HEK293T (cell line): ENCODE results near the gene MPHOSPH9.

Experiments used
- CTCF ChIA-PET: fragments of 350-600 bp; formaldehyde crosslinking; extraction: SDS; loops from one replicate; lab custom pipeline; 2021; ENCODE audit warnings: antibody characterized with exemption, inconsistent platforms; lab: Yijun Ruan, JAX
- POLR2A ChIA-PET: fragments of 350-600 bp; formaldehyde crosslinking; extraction: SDS; loops from one replicate; lab custom pipeline; 2020; ENCODE audit warnings: antibody characterized with exemption, inconsistent platforms; lab: Yijun Ruan, JAX
- DNase-seq: peaks from one replicate; pipeline ENCODE4 v3.0.0; 2012; ENCODE audit warnings: mixed read lengths; ENCODE audit errors: extremely low spot score
- ARNT ChIP-seq: fragments of 450-650 bp; IDR thresholded peaks from 2 replicates; pipeline ENCODE4 v1.6.1; 2017; ENCODE audit warnings: mild to moderate bottlenecking
- BHLHE40 ChIP-seq: fragments of 450-650 bp; IDR thresholded peaks from 2 replicates; pipeline ENCODE4 v1.6.1; 2016; ENCODE audit warnings: mild to moderate bottlenecking, moderate library complexity, borderline replicate concordance
- CTBP1 ChIP-seq: fragments of 450-650 bp; IDR thresholded peaks from 2 replicates; pipeline ENCODE4 v1.6.1; 2016; ENCODE audit warnings: borderline replicate concordance
- ELF4 ChIP-seq: fragments of 450-650 bp; IDR thresholded peaks from 2 replicates; pipeline ENCODE4 v1.6.1; 2017; ENCODE audit warnings: antibody characterized with exemption
- FOXA1 ChIP-seq: fragments of 450-650 bp; IDR thresholded peaks from 2 replicates; pipeline ENCODE4 v1.6.1; 2016; ENCODE audit warnings: mild to moderate bottlenecking
- FOXK2 ChIP-seq: fragments of 450-650 bp; IDR thresholded peaks from 2 replicates; pipeline ENCODE4 v1.6.1; 2016; ENCODE audit warnings: mild to moderate bottlenecking
- FOXM1 ChIP-seq: fragments of 450-650 bp; IDR thresholded peaks from 2 replicates; pipeline ENCODE4 v1.6.1; 2017; ENCODE audit warnings: mild to moderate bottlenecking, borderline replicate concordance
- HDGF ChIP-seq: fragments of 450-650 bp; IDR thresholded peaks from 2 replicates; pipeline ENCODE4 v1.6.1; 2017; ENCODE audit warnings: antibody characterized with exemption, borderline replicate concordance
- L3MBTL2 ChIP-seq: fragments of 450-650 bp; conservative IDR thresholded peaks from 2 replicates; pipeline ENCODE4 v1.6.1; 2016; ENCODE audit warnings: mild to moderate bottlenecking
- LEF1 ChIP-seq: fragments of 450-650 bp; IDR thresholded peaks from 2 replicates; pipeline ENCODE4 v1.6.1; 2017; ENCODE audit warnings: mild to moderate bottlenecking, borderline replicate concordance
- NFRKB ChIP-seq: fragments of 450-650 bp; IDR thresholded peaks from 2 replicates; pipeline ENCODE4 v1.6.1; 2016; ENCODE audit warnings: mild to moderate bottlenecking, moderate library complexity
- SP1 ChIP-seq: fragments of 450-650 bp; IDR thresholded peaks from 2 replicates; pipeline ENCODE4 v1.6.1; 2017
- SUZ12 ChIP-seq: fragments of 450-650 bp; IDR thresholded peaks from 2 replicates; pipeline ENCODE4 v1.6.1; 2016; ENCODE audit warnings: mild to moderate bottlenecking
- TARDBP ChIP-seq: fragments of 450-650 bp; IDR thresholded peaks from 2 replicates; pipeline ENCODE4 v1.6.1; 2016
- ZNF384 ChIP-seq: fragments of 450-650 bp; IDR thresholded peaks from 2 replicates; pipeline ENCODE4 v1.6.1; 2016
- TF ChIP-seq, protein P1 (sequence below): fragments of 450-650 bp; IDR thresholded peaks from 2 replicates; pipeline ENCODE4 v1.6.1; 2016

MPHOSPH9 gene, protein sequence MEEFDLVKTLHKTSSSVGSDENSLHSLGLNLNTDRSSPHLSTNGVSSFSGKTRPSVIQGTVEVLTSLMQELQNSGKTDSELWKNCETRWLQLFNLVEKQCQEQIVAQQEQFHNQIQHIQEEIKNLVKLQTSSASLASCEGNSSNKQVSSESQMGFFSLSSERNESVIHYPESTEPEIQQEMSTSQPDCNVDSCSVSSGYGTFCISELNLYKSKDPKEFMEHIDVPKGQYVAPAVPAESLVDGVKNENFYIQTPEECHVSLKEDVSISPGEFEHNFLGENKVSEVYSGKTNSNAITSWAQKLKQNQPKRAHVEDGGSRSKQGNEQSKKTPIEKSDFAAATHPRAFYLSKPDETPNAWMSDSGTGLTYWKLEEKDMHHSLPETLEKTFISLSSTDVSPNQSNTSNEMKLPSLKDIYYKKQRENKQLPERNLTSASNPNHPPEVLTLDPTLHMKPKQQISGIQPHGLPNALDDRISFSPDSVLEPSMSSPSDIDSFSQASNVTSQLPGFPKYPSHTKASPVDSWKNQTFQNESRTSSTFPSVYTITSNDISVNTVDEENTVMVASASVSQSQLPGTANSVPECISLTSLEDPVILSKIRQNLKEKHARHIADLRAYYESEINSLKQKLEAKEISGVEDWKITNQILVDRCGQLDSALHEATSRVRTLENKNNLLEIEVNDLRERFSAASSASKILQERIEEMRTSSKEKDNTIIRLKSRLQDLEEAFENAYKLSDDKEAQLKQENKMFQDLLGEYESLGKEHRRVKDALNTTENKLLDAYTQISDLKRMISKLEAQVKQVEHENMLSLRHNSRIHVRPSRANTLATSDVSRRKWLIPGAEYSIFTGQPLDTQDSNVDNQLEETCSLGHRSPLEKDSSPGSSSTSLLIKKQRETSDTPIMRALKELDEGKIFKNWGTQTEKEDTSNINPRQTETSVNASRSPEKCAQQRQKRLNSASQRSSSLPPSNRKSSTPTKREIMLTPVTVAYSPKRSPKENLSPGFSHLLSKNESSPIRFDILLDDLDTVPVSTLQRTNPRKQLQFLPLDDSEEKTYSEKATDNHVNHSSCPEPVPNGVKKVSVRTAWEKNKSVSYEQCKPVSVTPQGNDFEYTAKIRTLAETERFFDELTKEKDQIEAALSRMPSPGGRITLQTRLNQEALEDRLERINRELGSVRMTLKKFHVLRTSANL

DNA sequence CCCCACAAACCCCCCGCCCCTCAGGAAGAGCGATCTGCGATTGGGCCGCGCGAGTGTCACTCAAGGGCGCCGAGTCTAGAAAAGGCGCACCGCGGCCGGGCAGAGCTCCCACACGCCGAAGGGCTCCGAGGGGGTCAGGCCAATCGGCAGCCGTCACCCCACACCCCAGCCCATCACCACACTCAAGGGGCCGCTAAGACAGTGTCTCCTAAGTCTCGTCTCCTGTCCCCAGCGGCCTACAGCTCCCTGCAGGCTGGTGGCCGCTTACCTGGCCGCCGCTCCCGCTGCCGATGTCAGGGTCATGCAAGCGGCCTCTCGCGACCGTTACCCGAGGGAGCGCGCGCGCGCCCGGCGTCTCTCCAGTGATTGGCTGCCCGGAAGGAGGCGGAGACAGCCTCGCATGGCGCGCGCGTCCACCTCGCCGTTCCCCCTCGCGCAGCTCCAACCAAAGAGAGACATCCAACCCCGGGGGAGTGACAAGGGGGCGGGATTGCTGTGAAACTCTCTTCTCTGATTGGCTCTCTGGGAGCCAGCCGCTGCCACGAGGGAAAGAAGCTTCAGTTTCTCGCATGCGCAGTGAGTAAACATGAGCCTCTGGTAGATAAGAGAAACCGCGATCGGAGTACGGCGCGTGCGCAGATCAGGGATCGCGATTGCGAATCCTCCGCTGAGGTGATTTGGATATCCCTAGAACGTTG lies at the start of gene MPHOSPH9, which contains the start of gene MTRFR:
Gene MPHOSPH9, minus strand, starts transcription at position 335 of the 698 bp plus-strand sequence. CDS start 2,777 bp downstream, outside the sequence.
Gene MTRFR, plus strand, starts transcription at position 630 of the 698 bp plus-strand sequence. CDS start 20,239 bp downstream, outside the sequence.
- no peak for TF ChIP-seq HDGF
- TF ChIP-seq FOXK2, result no peak; the same call in 1 of the 2 replicates
- TF ChIP-seq L3MBTL2, result peak; percentile 49
- TF ChIP-seq CTBP1, result 0 out of 2 replicates have a peak, but pooled peaks have one; percentile 29
- TF ChIP-seq FOXA1, result no peak
- no peak for TF ChIP-seq ARNT
- TF ChIP-seq ZNF384, result peak; percentile 76; the same call in 1 of the 2 replicates
- TF ChIP-seq SP1, result no peak
- no peak for TF ChIP-seq LEF1
- peak; percentile 95 for TF ChIP-seq ELF4
- TF ChIP-seq, protein P1, sequence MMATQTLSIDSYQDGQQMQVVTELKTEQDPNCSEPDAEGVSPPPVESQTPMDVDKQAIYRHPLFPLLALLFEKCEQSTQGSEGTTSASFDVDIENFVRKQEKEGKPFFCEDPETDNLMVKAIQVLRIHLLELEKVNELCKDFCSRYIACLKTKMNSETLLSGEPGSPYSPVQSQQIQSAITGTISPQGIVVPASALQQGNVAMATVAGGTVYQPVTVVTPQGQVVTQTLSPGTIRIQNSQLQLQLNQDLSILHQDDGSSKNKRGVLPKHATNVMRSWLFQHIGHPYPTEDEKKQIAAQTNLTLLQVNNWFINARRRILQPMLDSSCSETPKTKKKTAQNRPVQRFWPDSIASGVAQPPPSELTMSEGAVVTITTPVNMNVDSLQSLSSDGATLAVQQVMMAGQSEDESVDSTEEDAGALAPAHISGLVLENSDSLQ, result peak; percentile 99
- POLR2A ChIA-PET, result interaction anchor here (0.6 to 3.9 kb wide), 79 partner anchors 8 to 722 kb away, joined by 3 to 55 read pairs (median 4); partner anchors contain the start of genes ABCB9, ATP6V0A2, DDX55 and PITPNM2
- CTCF ChIA-PET, result interaction anchor here (0.6 to 2.1 kb wide), 5 partner anchors 9 to 379 kb away, joined by 3 to 9 read pairs (median 3); no protein-coding TSS in a partner anchor
- peak; percentile 97 for DNase-seq

DNA sequence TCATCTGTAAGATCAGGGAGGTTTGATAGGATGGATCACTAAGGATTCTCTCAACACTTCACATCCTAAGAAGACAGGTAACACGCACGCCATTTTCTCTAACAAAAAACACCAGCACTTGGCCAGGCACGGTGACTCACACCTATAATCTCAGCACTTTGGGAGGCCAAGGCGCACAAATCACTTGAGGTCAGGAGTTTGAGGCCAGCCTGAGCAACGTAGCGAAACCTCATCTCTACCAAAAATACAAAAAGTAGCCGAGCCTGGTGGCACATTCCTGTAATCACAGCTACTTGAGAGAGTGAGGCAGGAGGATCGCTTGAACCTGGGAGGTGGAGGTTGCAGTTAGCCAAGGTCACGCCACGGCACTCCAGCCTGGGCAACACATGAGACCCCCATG lies 49.2 kb upstream of the MPHOSPH9 start:
- CTCF ChIA-PET, result no interaction called here
- no peak for TF ChIP-seq CTBP1
- TF ChIP-seq NFRKB, result no peak
- TF ChIP-seq FOXK2, result no peak
- no peak for TF ChIP-seq HDGF
- TF ChIP-seq LEF1, result no peak
- TF ChIP-seq BHLHE40, result no peak
- no peak for TF ChIP-seq ZNF384
- no peak for TF ChIP-seq ELF4
- no peak for TF ChIP-seq L3MBTL2
- no peak for TF ChIP-seq SP1
- TF ChIP-seq, protein P1, result no peak
- POLR2A ChIA-PET, result interaction anchor here (1.6 kb wide), 1 partner anchor 49 kb away, joined by 5 read pairs; the partner anchor contains the start of genes MPHOSPH9 and MTRFR
- DNase-seq, result no peak

DNA sequence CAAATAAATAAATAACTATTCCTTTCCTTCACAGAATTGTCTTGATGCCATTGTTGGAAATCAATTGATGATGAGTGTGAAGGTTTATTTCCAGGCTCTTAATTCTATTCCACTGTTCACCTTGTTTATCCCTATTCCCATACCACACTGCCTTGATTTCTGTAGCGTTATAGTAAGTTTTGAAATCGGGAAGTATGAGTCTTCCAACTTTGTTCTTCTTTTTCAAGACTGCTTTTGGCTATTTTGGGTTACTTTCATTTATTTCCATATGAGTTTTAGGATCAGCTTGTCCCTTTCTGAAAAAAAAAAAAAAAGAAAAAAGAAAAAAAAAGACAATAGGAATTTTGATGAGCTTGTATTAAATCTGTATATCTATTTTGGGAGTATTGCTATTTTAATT lies 48.0 kb upstream of the MPHOSPH9 start:
- TF ChIP-seq ELF4 (no peak), BHLHE40 (no peak)
- TF ChIP-seq, protein P1, result no peak
- no peak for DNase-seq
- POLR2A ChIA-PET, result no interaction called here
- CTCF ChIA-PET, result no interaction called here

DNA sequence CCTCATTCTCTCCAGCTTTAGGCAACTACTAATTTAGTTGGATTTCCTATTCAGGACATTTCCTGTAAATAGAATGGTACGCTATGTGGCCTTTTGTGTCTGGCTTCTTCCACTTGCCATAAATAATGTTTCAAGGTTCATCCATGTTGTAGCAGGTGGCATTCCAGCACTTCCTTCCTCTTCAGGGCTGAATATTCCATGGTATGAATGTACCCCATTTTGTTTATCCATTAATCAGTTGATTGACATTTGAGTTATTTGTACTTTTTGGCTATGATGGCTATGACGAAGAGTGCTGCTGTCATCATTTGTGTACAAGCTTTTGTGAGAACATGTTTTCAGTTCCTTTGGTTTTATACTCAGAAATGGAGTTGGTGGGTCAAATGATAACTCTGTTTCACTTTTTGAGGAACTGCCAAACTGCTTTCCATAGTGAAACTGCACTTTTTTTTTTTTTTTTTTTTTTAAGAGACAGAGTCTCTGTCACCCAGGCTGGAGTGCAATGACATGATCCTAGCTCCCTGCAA lies 45.2 kb upstream of the MPHOSPH9 start:
- ChIA-PET CTCF (interaction anchor here (0.6 kb wide), 1 partner anchor 28 kb away, joined by 3 read pairs; no protein-coding TSS in a partner anchor), POLR2A (interaction anchor here (0.6 to 1.2 kb wide), 2 partner anchors 11 to 88 kb away, joined by 3 read pairs; no protein-coding TSS in a partner anchor)
- DNase-seq, result no peak
- TF ChIP-seq, protein P1, result no peak
- TF ChIP-seq FOXK2, result no peak
- TF ChIP-seq NFRKB, result no peak

DNA sequence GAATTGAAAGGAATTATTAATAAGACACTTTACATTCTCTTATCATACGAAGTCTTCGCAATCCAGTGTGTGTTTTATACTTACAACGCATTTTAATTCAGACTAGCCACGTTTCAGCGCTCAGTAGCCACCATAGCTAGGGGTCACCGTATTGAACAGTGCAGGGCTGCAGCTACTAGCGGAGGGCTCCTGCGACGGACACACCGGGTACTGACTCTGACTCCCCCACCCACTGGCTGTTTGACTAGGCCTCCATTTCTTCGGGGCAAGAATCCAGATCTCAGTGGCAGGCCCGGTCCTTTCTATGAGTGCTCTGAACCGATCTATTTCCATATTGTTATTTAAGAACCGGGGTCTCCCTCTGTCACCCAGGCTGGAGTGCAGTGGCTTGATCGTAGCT lies 40.2 kb upstream of the MPHOSPH9 start:
- no peak for DNase-seq
- POLR2A ChIA-PET, result interaction anchor here (1.0 kb wide), 1 partner anchor 310 kb away, joined by 3 read pairs; no protein-coding TSS in a partner anchor
- no peak for TF ChIP-seq ELF4
- TF ChIP-seq HDGF, result no peak
- TF ChIP-seq ARNT, result no peak
- TF ChIP-seq SP1, result no peak
- TF ChIP-seq FOXA1, result no peak
- TF ChIP-seq, protein P1, result no peak
- no peak for TF ChIP-seq BHLHE40
- TF ChIP-seq SUZ12, result no peak
- no peak for TF ChIP-seq NFRKB
- no peak for TF ChIP-seq L3MBTL2
- no peak for TF ChIP-seq FOXM1
- TF ChIP-seq LEF1, result no peak
- TF ChIP-seq CTBP1, result no peak
- no peak for TF ChIP-seq FOXK2
- TF ChIP-seq TARDBP, result no peak
- no peak for TF ChIP-seq ZNF384
- CTCF ChIA-PET, result no interaction called here
